ENCODE results near the gene FICD. TPM values are rescaled to one million over a fixed set of nuclear protein-coding genes. Genes with fewer than 3 reads are reported as not detected.

FICD gene
- total and polyA plus RNA-seq, 9 of the 15 experiments (the other 6 are each of a cell fraction or from before 2014, with no cell fraction given), result 0.88 to 4.5 (median 1.9) TPM

DNA sequence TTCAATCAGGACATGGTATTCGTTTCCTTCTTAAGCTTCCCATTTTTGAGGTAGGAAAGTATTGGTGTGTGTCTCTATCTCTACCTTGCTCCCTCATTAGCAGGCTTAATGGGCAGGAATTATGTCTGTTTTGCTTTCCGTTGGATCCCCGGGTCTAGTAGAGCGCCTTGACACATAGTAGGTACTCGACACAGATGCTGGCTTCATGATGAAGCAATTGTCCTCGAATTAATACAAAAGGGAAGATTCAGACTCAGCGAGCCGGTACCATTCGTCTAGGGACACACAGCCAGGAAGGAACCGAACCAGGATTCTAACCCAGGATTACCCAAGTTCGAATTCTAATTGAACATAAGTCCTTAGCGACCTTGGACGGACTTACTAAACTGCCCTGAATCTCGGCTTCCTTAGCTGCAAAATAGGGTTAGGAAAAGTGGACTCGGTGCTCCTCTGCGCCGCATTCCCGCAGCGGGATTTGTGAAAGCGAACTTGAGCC, 46.8 kb downstream of the FICD start (continued):
- TF ChIP-seq KDM5B (IDR thresholded peaks at IDR 0.05; ENCODE audit: insufficient replicate concordance, low read depth, low read length) (peak; percentile 83), NBN (IDR thresholded peaks at IDR 0.05; ENCODE audit: low read depth) (peak; percentile 11; the same call in 1 of the 2 replicates), TAF9B (IDR thresholded peaks at IDR 0.05; ENCODE audit: partially characterized antibody) (peak; percentile 7), POLR2A (conservative IDR thresholded peaks at IDR 0.05) (peak; percentile 84; the same call in 1 of the 2 replicates), ZNF3 (CRISPR knock-in tag; IDR thresholded peaks at IDR 0.05) (no peak), TFAM (CRISPR knock-in tag; conservative IDR thresholded peaks at IDR 0.05) (no peak), NCOA2 (IDR thresholded peaks at IDR 0.05; ENCODE audit: partially characterized antibody in 2 of 2) (no peak), FOXA3 (CRISPR knock-in tag; conservative IDR thresholded peaks at IDR 0.05 in 1 of 2, IDR thresholded peaks at IDR 0.05 in 1 of 2) (peak in 1 of 2 experiments; percentile 25; a peak in 1 of 4 replicates), SMARCA4 (IDR thresholded peaks at IDR 0.05) (0 out of 2 replicates have a peak, but pooled peaks have one; percentile 37), ZNF589 (CRISPR knock-in tag; IDR thresholded peaks at IDR 0.05; ENCODE audit: low read depth) (peak; percentile 16; the same call in 1 of the 2 replicates), POLR2AphosphoS5 (IDR thresholded peaks at IDR 0.05; ENCODE audit: control insufficient read depth, insufficient read depth, low read depth, low read length) (0 out of 2 replicates have a peak, but pooled peaks have one; percentile 84)
- TF ChIP-seq, protein P1, sequence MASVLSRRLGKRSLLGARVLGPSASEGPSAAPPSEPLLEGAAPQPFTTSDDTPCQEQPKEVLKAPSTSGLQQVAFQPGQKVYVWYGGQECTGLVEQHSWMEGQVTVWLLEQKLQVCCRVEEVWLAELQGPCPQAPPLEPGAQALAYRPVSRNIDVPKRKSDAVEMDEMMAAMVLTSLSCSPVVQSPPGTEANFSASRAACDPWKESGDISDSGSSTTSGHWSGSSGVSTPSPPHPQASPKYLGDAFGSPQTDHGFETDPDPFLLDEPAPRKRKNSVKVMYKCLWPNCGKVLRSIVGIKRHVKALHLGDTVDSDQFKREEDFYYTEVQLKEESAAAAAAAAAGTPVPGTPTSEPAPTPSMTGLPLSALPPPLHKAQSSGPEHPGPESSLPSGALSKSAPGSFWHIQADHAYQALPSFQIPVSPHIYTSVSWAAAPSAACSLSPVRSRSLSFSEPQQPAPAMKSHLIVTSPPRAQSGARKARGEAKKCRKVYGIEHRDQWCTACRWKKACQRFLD (CRISPR knock-in tag; IDR thresholded peaks at IDR 0.05), result peak; percentile 20; the same call in 1 of the 2 replicates
- TF ChIP-seq, protein P2, sequence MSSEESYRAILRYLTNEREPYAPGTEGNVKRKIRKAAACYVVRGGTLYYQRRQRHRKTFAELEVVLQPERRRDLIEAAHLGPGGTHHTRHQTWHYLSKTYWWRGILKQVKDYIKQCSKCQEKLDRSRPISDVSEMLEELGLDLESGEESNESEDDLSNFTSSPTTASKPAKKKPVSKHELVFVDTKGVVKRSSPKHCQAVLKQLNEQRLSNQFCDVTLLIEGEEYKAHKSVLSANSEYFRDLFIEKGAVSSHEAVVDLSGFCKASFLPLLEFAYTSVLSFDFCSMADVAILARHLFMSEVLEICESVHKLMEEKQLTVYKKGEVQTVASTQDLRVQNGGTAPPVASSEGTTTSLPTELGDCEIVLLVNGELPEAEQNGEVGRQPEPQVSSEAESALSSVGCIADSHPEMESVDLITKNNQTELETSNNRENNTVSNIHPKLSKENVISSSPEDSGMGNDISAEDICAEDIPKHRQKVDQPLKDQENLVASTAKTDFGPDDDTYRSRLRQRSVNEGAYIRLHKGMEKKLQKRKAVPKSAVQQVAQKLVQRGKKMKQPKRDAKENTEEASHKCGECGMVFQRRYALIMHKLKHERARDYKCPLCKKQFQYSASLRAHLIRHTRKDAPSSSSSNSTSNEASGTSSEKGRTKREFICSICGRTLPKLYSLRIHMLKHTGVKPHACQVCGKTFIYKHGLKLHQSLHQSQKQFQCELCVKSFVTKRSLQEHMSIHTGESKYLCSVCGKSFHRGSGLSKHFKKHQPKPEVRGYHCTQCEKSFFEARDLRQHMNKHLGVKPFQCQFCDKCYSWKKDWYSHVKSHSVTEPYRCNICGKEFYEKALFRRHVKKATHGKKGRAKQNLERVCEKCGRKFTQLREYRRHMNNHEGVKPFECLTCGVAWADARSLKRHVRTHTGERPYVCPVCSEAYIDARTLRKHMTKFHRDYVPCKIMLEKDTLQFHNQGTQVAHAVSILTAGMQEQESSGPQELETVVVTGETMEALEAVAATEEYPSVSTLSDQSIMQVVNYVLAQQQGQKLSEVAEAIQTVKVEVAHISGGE (CRISPR knock-in tag; IDR thresholded peaks at IDR 0.05), result 0 out of 6 replicates have a peak, but pooled peaks of 1 of the 3 experiments have one; percentile 2
- TF ChIP-seq, protein P3, sequence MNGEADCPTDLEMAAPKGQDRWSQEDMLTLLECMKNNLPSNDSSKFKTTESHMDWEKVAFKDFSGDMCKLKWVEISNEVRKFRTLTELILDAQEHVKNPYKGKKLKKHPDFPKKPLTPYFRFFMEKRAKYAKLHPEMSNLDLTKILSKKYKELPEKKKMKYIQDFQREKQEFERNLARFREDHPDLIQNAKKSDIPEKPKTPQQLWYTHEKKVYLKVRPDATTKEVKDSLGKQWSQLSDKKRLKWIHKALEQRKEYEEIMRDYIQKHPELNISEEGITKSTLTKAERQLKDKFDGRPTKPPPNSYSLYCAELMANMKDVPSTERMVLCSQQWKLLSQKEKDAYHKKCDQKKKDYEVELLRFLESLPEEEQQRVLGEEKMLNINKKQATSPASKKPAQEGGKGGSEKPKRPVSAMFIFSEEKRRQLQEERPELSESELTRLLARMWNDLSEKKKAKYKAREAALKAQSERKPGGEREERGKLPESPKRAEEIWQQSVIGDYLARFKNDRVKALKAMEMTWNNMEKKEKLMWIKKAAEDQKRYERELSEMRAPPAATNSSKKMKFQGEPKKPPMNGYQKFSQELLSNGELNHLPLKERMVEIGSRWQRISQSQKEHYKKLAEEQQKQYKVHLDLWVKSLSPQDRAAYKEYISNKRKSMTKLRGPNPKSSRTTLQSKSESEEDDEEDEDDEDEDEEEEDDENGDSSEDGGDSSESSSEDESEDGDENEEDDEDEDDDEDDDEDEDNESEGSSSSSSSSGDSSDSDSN (IDR thresholded peaks at IDR 0.05; ENCODE audit: borderline replicate concordance in 1 of 2, low read depth in 2 of 2, low read length in 2 of 2), result 0 out of 4 replicates have a peak, but pooled peaks of 1 of the 2 experiments have one; percentile 29
- TF ChIP-seq, protein P4, sequence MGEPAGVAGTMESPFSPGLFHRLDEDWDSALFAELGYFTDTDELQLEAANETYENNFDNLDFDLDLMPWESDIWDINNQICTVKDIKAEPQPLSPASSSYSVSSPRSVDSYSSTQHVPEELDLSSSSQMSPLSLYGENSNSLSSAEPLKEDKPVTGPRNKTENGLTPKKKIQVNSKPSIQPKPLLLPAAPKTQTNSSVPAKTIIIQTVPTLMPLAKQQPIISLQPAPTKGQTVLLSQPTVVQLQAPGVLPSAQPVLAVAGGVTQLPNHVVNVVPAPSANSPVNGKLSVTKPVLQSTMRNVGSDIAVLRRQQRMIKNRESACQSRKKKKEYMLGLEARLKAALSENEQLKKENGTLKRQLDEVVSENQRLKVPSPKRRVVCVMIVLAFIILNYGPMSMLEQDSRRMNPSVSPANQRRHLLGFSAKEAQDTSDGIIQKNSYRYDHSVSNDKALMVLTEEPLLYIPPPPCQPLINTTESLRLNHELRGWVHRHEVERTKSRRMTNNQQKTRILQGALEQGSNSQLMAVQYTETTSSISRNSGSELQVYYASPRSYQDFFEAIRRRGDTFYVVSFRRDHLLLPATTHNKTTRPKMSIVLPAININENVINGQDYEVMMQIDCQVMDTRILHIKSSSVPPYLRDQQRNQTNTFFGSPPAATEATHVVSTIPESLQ (CRISPR knock-in tag; IDR thresholded peaks at IDR 0.05), result 0 out of 2 replicates have a peak, but pooled peaks have one; percentile 31
- TF ChIP-seq, protein P5, sequence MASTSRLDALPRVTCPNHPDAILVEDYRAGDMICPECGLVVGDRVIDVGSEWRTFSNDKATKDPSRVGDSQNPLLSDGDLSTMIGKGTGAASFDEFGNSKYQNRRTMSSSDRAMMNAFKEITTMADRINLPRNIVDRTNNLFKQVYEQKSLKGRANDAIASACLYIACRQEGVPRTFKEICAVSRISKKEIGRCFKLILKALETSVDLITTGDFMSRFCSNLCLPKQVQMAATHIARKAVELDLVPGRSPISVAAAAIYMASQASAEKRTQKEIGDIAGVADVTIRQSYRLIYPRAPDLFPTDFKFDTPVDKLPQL (IDR thresholded peaks at IDR 0.05; ENCODE audit: extremely low read depth, insufficient read length), result peak; percentile 15

Measured in K562 (cell line).